ENCODE data around the gene CDK5RAP2.
A peak's percentile ranks its signal among the peaks of the same experiment; 100 is the strongest.
"Not testable (repeated sequence)": the region's sequence is repeated elsewhere in the genome, so short reads cannot be mapped to it uniquely, and the experiment has no call there.

Gene CDK5RAP2

GRCh38 chr9:120587328-120587727 is 7.4 kb upstream of the CDK5RAP2 start:
- no peak for DNase-seq

- DNase-seq, result no peak
Observed at GRCh38 chr9:120583958-120584369, 4.0 kb upstream of the CDK5RAP2 start.

GRCh38 chr9:120579139-120580050 is 572 bp downstream of the CDK5RAP2 start:
- DNase-seq, result peak; percentile 15

- DNase-seq, result no peak
Observed at GRCh38 chr9:120574473-120574872, 5.5 kb downstream of the CDK5RAP2 start.

GRCh38 chr9:120572472-120572871 is 7.5 kb downstream of the CDK5RAP2 start:
- DNase-seq, result no peak

- no peak for DNase-seq
Observed at GRCh38 chr9:120571443-120572257, 8.3 kb downstream of the CDK5RAP2 start.

- DNase-seq, result no peak
Observed at GRCh38 chr9:120570296-120570695, 9.7 kb downstream of the CDK5RAP2 start.

- DNase-seq, result no peak
Observed at GRCh38 chr9:120569556-120569955, 10.4 kb downstream of the CDK5RAP2 start.

GRCh38 chr9:120568816-120569215 is 11.2 kb downstream of the CDK5RAP2 start:
- DNase-seq, result no peak

GRCh38 chr9:120567874-120568273 is 12.1 kb downstream of the CDK5RAP2 start:
- no peak for DNase-seq

GRCh38 chr9:120567081-120567480 is 12.9 kb downstream of the CDK5RAP2 start:
- no peak for DNase-seq

- no peak for DNase-seq
Observed at GRCh38 chr9:120564589-120564988, 15.4 kb downstream of the CDK5RAP2 start.

- DNase-seq, result no peak
Observed at GRCh38 chr9:120562861-120563443, 17.0 kb downstream of the CDK5RAP2 start.

- DNase-seq, result no peak
Observed at GRCh38 chr9:120561709-120562108, 18.3 kb downstream of the CDK5RAP2 start.

- DNase-seq, result no peak
Observed at GRCh38 chr9:120559546-120559945, 20.4 kb downstream of the CDK5RAP2 start.

GRCh38 chr9:120558454-120558853 is 21.5 kb downstream of the CDK5RAP2 start:
- DNase-seq, result no peak

GRCh38 chr9:120557205-120557604 is 22.8 kb downstream of the CDK5RAP2 start:
- DNase-seq, result no peak

GRCh38 chr9:120556775-120557174 is 23.2 kb downstream of the CDK5RAP2 start:
- DNase-seq, result no peak

GRCh38 chr9:120555839-120556238 is 24.1 kb downstream of the CDK5RAP2 start:
- DNase-seq, result no peak

- DNase-seq, result not testable (repeated sequence)
Observed at GRCh38 chr9:120552210-120552704, 27.7 kb downstream of the CDK5RAP2 start.

- no peak for DNase-seq
Observed at GRCh38 chr9:120545701-120546550, 34.0 kb downstream of the CDK5RAP2 start.

GRCh38 chr9:120544441-120544840 is 35.5 kb downstream of the CDK5RAP2 start:
- DNase-seq, result no peak
